ENCODE measurements around the gene PCBD1.

The PCBD1 gene

DNA sequence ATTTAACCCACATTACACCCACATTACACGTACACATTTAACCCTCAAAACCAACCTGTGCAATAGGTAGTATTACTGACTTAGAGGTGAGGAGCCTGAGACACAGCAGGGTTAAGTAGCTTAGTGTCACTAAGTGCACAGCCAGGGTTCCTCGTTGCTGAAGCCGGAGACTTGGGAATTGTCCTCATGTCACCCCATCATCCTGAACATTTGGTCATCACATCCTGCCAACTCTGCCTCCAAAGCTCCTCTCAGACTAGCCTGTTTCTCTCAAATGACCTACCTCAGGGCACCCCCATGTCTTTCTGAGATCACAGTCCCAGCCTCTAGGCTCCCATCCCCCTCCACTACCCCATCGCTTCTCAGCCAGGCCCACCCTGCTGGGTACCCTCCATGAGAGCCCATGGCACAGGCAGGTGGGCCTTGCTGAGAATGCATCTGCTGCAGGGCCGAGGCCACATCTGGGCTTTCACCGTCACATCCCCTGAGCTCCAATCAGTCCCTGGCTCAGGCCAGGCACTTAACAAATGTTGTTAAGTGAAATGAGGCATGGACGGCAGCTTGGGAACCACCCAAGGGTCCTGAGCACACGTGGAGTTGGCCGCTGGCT is 21.1 kb upstream of the PCBD1 start:
- DNase-seq (ENCODE audit: low read depth), result no peak
- TF ChIP-seq CTCF (IDR thresholded peaks at IDR 0.05; ENCODE audit: control insufficient read depth, insufficient read depth, low read depth, low read length, missing control alignments), result no peak
- H3K4me3 ChIP-seq (ENCODE audit: control insufficient read depth, low read depth, low read length), result no peak overlapping the region

- no peak for TF ChIP-seq CTCF (IDR thresholded peaks at IDR 0.05; ENCODE audit: control insufficient read depth, insufficient read depth, low read depth, low read length, missing control alignments)
- H3K4me3 ChIP-seq (ENCODE audit: control insufficient read depth, low read depth, low read length), result no peak overlapping the region
- no peak for DNase-seq (ENCODE audit: low read depth)
Measured at GRCh38 chr10:70908406-70909296, 20.3 kb upstream of the PCBD1 start.

DNA sequence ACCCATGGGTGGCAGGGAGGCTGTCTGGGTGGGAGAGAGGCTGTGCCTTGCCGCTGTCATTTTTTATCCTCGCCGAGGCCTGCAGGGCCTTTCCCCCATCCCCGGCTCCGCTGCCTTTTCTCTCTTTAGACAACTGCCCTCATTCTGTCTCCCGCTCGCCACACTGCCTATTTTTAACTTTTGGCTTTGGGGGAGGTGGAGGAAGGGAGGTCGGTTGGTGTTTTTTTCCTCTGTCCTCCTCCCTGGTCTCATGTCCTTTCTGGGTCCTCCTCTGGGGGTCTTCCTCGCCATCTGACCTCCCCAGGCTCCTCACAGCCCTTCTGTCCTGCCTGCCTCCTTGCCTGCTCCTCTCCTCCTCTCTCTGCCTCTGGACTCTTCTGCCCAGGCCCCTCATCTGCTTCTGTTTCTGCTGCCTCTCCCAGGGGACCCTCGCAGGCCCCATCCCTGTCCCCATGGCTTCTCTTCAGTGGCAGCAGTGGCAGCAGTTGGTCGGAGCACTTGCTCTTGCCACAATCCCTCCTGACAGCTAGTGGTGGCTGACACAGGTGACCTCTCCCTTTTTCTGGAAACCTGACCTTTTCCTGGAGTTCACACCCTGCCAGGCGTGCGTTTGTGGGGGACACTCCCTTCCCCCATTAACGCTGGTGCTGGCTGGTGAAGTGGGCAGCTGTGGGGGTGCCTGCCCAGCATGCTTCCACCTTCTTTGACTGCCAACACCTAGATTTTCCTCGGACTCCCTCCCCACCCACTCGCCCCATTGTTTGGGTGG is 19.5 kb upstream of the PCBD1 start:
- TF ChIP-seq CTCF (IDR thresholded peaks at IDR 0.05; ENCODE audit: control insufficient read depth, insufficient read depth, low read depth, low read length, missing control alignments), result no peak
- DNase-seq (ENCODE audit: low read depth), result no peak

GRCh38 chr10:70906953-70907636 is 18.7 kb upstream of the PCBD1 start:
- no peak for DNase-seq (ENCODE audit: low read depth)
- no peak overlapping the region for H3K4me3 ChIP-seq (ENCODE audit: control insufficient read depth, low read depth, low read length)
- no peak for TF ChIP-seq CTCF (IDR thresholded peaks at IDR 0.05; ENCODE audit: control insufficient read depth, insufficient read depth, low read depth, low read length, missing control alignments)

More for the DNA sequence above, 19.5 kb upstream of the PCBD1 start:
- H3K4me3 ChIP-seq (ENCODE audit: control insufficient read depth, low read depth, low read length), result no peak overlapping the region

DNA sequence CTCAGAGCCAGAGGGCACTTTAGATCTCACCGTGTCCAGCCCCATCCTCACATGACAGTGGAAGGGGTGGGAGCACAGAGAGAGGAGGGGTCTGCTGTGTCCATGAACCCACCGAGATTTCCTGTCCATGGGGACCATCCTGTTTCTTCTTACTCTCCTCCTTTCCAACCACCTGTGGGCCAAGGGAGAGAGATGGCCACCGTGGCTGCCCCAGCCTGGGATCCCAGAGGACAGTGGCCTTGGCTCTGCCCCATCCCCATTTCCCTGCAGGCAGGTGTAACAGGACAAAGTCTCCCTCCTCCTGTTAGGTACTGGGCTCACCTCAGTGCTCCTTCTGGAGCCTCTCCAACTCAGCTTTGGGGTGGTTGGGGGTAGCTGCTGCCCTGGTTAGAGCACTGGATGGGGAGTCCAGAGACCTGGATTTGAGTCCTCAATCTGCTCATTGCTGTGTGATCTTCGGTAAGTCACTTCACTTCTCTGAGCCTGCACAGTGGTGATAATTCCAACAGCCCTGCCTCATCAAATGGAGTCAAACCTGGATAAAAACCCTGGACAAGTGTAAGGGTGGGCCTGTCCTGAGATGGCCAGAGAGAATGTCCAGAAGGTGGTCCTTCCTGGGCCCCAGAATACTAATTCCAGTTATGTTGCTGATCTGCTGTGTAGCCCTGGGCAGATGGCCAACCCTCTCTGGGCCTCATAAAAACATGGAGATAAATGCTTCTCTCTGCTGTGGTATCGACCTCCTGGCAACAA is 17.8 kb upstream of the PCBD1 start:
- DNase-seq (ENCODE audit: low read depth), result no peak
- TF ChIP-seq CTCF (IDR thresholded peaks at IDR 0.05; ENCODE audit: control insufficient read depth, insufficient read depth, low read depth, low read length, missing control alignments), result no peak
- no peak overlapping the region for H3K4me3 ChIP-seq (ENCODE audit: control insufficient read depth, low read depth, low read length)
